A549 (cell line): ENCODE data around the gene ANKRD65.

Experiments used
- JUN ChIP-seq, 2 experiments: fragments of >200 bp; sonication (Bioruptor Twin); formaldehyde crosslinking; IDR thresholded peaks; 2 replicates in 1 of 2; 3 replicates in 1 of 2; pipeline ENCODE4 v1.6.1; 2016 to 2017
- POLR2A ChIP-seq: IDR thresholded peaks from 2 replicates; pipeline ENCODE4 v1.6.1; 2012; ENCODE audit warnings: mild to moderate bottlenecking, low read length
- RCOR1 ChIP-seq: fragments of 150-350 bp; IDR thresholded peaks from 2 replicates; pipeline ENCODE4 v1.6.1; 2014; ENCODE audit warnings: antibody characterized with exemption, low read length, low read depth
- SMC3 ChIP-seq: fragments of >200 bp; sonication (Bioruptor Twin); formaldehyde crosslinking; IDR thresholded peaks from 3 replicates; pipeline ENCODE4 v1.6.1; 2018; ENCODE audit warnings: inconsistent platforms
- ZC3H11A ChIP-seq: fragments of 450-650 bp; IDR thresholded peaks from 2 replicates; pipeline ENCODE4 v1.6.1; 2014; ENCODE audit warnings: antibody characterized with exemption, mild to moderate bottlenecking
- TF ChIP-seq, protein P1 (sequence below): fragments of >200 bp; sonication (Bioruptor Twin); formaldehyde crosslinking; IDR thresholded peaks from 3 replicates; pipeline ENCODE4 v1.5.1; 2016
- TF ChIP-seq, protein P2 (sequence below): IDR thresholded peaks from 2 replicates; pipeline ENCODE4 v1.6.1; 2012

DNA sequence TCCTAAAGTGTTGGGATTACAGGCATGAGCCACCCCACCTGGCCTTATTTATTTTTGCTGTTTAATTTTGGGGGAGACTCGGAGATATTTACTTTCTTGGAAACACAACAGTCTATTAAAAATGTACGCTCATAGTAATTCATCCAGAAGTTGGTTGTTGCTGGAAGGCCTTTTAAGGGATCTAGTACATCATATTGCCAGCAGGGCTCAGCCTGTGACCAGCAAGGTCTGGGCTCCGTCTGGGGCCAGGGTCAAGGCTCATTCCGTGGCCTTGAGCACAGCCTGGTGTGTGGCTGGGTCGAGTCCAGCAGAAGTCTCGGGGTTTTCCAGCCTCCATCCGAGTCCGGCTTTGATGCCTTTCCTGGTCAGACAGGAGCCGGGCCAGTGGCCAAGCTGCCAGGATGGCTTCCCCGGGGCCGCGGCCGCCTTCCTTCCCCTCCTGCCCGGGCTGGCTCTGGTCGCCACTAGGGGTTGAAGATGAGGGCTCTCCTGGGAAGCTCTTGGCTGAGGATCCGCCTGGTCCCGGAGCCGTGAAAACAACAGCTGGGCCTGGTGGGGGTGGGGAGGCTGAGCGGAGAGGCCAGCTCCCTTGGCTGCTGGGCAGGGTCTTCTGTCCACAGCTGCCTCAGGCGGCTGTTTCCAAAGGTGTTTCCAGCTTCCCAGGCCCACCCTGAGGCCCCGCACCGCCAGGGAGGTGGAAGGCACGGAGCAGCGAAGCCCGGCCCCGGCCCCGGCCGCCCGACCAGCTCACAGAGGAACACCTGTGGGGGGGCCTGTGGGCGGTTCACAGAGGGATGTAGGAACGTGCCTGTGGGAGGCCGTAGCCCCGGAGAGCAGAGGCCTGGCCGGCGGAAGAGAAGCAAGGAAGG is 9.3 kb upstream of the ANKRD65 start:
- no peak for TF ChIP-seq JUN (IDR thresholded peaks at IDR 0.05)
- TF ChIP-seq, protein P1, sequence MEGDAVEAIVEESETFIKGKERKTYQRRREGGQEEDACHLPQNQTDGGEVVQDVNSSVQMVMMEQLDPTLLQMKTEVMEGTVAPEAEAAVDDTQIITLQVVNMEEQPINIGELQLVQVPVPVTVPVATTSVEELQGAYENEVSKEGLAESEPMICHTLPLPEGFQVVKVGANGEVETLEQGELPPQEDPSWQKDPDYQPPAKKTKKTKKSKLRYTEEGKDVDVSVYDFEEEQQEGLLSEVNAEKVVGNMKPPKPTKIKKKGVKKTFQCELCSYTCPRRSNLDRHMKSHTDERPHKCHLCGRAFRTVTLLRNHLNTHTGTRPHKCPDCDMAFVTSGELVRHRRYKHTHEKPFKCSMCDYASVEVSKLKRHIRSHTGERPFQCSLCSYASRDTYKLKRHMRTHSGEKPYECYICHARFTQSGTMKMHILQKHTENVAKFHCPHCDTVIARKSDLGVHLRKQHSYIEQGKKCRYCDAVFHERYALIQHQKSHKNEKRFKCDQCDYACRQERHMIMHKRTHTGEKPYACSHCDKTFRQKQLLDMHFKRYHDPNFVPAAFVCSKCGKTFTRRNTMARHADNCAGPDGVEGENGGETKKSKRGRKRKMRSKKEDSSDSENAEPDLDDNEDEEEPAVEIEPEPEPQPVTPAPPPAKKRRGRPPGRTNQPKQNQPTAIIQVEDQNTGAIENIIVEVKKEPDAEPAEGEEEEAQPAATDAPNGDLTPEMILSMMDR = no peak
- TF ChIP-seq POLR2A = no peak
- no peak for TF ChIP-seq RCOR1
- TF ChIP-seq ZC3H11A = no peak
- TF ChIP-seq, protein P2, sequence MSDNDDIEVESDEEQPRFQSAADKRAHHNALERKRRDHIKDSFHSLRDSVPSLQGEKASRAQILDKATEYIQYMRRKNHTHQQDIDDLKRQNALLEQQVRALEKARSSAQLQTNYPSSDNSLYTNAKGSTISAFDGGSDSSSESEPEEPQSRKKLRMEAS = no peak
- TF ChIP-seq SMC3 = no peak
